Measurements from ENCODE around the gene SDS.

Gene SDS

DNA sequence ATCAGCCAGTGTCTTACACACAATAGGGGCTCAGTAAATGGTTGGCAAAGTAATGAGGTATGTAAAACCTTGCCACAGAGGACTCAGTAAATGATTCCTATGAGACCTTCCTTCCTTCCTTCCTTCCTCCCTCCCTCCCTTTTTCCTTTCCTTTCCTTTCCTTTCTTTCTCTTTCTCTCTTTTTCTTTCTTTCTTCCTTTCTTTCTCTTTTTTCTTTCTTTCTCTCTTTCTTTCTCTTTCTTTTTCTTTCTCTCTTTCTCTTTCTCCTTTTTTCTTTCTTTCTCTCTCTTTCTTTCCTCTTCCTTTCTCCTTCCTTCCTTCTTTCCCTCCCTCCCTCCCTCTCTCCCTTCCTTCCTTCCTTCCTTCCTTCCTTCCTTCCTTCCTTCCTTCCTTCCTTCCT lies 7.5 kb downstream of the SDS start:
- no peak overlapping the region for H3K4me3 ChIP-seq (ENCODE audit: low read depth, low read length)
- TF ChIP-seq POLR2A (IDR thresholded peaks at IDR 0.05; ENCODE audit: extremely low read depth, insufficient read length) (no peak), MYC (IDR thresholded peaks at IDR 0.05; ENCODE audit: low read depth, low read length) (no peak)
- TF ChIP-seq, protein P1, sequence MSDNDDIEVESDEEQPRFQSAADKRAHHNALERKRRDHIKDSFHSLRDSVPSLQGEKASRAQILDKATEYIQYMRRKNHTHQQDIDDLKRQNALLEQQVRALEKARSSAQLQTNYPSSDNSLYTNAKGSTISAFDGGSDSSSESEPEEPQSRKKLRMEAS (IDR thresholded peaks at IDR 0.05; ENCODE audit: low read depth, low read length) = no peak
- TF ChIP-seq, protein P2, sequence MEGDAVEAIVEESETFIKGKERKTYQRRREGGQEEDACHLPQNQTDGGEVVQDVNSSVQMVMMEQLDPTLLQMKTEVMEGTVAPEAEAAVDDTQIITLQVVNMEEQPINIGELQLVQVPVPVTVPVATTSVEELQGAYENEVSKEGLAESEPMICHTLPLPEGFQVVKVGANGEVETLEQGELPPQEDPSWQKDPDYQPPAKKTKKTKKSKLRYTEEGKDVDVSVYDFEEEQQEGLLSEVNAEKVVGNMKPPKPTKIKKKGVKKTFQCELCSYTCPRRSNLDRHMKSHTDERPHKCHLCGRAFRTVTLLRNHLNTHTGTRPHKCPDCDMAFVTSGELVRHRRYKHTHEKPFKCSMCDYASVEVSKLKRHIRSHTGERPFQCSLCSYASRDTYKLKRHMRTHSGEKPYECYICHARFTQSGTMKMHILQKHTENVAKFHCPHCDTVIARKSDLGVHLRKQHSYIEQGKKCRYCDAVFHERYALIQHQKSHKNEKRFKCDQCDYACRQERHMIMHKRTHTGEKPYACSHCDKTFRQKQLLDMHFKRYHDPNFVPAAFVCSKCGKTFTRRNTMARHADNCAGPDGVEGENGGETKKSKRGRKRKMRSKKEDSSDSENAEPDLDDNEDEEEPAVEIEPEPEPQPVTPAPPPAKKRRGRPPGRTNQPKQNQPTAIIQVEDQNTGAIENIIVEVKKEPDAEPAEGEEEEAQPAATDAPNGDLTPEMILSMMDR (IDR thresholded peaks at IDR 0.05; ENCODE audit: low read depth, low read length) = no peak
- DNase-seq (ENCODE audit: low read depth) = no peak

DNA sequence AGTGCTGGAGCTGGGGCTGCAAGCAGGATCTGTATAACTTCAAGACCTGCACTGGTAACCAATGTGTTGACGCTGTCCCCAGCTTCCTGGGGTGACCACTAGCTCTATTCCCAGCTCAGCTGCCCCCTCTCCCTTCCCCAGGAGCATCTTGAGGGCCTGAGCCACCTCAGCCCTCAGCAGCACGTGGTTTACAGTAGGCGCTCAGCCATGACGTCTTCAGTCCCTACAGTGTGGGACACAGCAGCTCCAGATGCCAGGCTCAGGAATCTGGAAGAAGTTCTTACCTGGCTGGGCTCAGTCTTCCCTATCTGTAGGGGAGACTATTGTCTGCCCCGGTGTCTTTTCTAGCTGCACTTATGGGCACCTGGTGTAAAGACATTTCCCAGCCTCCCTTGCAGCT lies 8.6 kb downstream of the SDS start:
- H3K4me3 ChIP-seq (ENCODE audit: low read depth, low read length) = no peak overlapping the region
- no peak for DNase-seq (ENCODE audit: low read depth)
- TF ChIP-seq, protein P1 (IDR thresholded peaks at IDR 0.05; ENCODE audit: low read depth, low read length) = no peak
- no peak for TF ChIP-seq MYC (IDR thresholded peaks at IDR 0.05; ENCODE audit: low read depth, low read length)
- no peak for TF ChIP-seq POLR2A (IDR thresholded peaks at IDR 0.05; ENCODE audit: extremely low read depth, insufficient read length)
- TF ChIP-seq, protein P2 (IDR thresholded peaks at IDR 0.05; ENCODE audit: low read depth, low read length) = no peak

DNA sequence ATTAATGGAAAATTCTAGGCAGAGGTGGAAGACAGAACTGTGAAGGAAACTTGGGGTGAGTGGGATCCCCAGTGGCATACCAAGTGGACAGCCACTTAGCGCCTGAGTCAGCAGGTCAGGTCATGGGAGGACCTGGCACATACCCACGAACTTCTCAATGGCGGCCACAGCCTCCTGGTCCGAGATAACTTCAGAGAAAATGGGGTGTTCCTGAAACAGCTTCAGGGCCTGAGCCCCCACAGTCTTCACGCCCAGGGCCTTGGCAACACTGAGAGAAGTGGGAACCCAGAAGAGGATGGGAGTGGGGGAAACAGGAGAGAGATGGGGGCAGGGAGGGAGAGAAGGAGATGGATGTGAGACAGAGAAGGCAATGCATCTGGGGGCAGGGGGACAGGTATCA lies 9.9 kb downstream of the SDS start:
- H3K4me3 ChIP-seq (ENCODE audit: low read depth, low read length) = no peak overlapping the region
- DNase-seq (ENCODE audit: low read depth) = no peak
- TF ChIP-seq POLR2A (IDR thresholded peaks at IDR 0.05; ENCODE audit: extremely low read depth, insufficient read length) = no peak
- TF ChIP-seq, protein P2 (IDR thresholded peaks at IDR 0.05; ENCODE audit: low read depth, low read length) = no peak
- TF ChIP-seq, protein P1 (IDR thresholded peaks at IDR 0.05; ENCODE audit: low read depth, low read length) = no peak

DNA sequence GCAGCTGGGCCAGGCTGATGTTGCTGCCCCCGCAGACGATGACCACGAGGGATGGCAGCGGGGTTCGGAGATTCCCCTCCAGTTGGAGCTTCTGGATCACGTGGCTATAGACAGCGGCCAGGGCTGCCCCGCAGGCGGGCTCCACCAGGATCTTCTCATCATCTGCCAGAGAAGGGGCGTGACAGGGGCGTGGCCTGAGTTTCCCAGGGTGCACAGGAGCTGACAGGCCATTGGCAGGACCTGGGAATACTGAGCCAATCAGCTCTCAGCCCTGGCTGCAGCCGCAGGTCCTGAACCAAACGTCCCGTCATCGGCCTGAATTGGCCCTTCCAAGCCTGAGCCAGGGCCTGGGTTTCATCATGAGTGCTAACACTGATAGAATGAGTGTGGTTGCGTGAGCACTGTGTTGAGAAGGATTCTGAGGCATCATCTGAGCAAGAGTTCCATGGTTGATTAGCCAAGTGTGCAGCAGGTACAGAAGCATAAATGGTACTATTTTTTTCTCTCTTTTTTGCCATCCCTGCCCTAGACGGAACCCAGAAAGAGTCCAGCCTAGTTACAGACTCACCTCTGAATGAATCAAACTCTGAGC lies 10.6 kb downstream of the SDS start:
- TF ChIP-seq, protein P2 (IDR thresholded peaks at IDR 0.05; ENCODE audit: low read depth, low read length) = no peak
- TF ChIP-seq MYC (IDR thresholded peaks at IDR 0.05; ENCODE audit: low read depth, low read length) = no peak
- TF ChIP-seq, protein P1 (IDR thresholded peaks at IDR 0.05; ENCODE audit: low read depth, low read length) = no peak
- TF ChIP-seq POLR2A (IDR thresholded peaks at IDR 0.05; ENCODE audit: extremely low read depth, insufficient read length) = no peak
- DNase-seq (ENCODE audit: low read depth) = peak; percentile 47
- H3K4me3 ChIP-seq (ENCODE audit: low read depth, low read length) = no peak overlapping the region

DNA sequence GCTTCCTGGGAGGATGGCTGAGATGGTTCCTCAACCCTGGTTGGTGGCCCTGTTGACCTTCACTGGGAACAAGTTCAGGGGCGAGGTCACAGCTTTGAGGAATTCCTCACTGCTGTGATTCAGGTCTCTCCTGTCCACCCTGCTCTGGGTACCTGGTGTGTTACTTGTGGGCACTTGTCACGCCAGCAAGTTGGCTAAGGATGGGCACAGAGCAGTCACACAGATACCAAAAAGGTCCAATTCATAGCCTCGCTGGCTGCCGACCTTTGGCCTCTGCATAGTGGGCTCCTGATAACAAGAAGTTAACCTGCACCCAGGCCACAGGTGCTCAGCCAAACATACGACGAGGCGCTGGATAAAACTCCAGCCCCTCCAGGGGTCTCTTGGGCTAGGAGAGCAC lies 11.2 kb downstream of the SDS start:
- DNase-seq (ENCODE audit: low read depth) = no peak
- H3K4me3 ChIP-seq (ENCODE audit: low read depth, low read length) = no peak overlapping the region
- TF ChIP-seq, protein P2 (IDR thresholded peaks at IDR 0.05; ENCODE audit: low read depth, low read length) = no peak
- TF ChIP-seq, protein P1 (IDR thresholded peaks at IDR 0.05; ENCODE audit: low read depth, low read length) = no peak
- no peak for TF ChIP-seq MYC (IDR thresholded peaks at IDR 0.05; ENCODE audit: low read depth, low read length)
- TF ChIP-seq POLR2A (IDR thresholded peaks at IDR 0.05; ENCODE audit: extremely low read depth, insufficient read length) = no peak

Data from NB4 (cell line).